ENCODE results near the gene NUDT4.

DNA sequence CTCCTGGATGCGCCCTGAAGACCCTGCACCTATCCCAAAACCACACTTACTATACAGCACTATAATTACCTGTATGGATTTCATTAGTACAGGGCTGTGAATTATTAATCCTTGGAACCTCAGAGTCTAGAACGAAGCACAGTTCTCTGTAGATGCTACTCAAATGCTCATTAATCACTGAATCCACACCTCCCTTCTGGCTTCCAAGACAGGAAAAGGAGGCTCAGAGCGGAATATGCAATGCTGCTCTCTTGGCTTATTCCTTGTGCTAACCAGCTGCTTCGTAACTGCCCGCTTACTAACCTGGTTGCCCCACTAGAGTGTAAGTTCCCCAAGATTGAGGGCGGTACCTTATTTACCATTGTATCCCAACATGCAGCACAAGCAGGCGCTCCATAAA lies 39.1 kb upstream of the NUDT4 start:
- TF ChIP-seq EZH2 (IDR thresholded peaks at IDR 0.05) (no peak), POLR2AphosphoS5 (IDR thresholded peaks at IDR 0.05; ENCODE audit: borderline replicate concordance, low read depth, low read length) (no peak), FOXP2 (optimal IDR thresholded peaks at IDR 0.05; ENCODE audit: control extremely low read depth, extremely low read length, insufficient read depth) (no peak)
